ENCODE data around the gene GLYAT. TPM values are rescaled to one million over a fixed set of nuclear protein-coding genes. Genes with fewer than 3 reads are reported as not detected.
"Not testable (repeated sequence)": the region's sequence is repeated elsewhere in the genome, so short reads cannot be mapped to it uniquely, and the experiment has no call there.

GLYAT gene
- total and polyA plus RNA-seq, 2 experiments from 2014 or later, result 0.10 TPM; not detected in 1

GRCh38 chr11:58685973-58686722 is 45.6 kb downstream of the GLYAT start (continued):
- TF ChIP-seq ZNF462 (CRISPR knock-in tag; IDR thresholded peaks at IDR 0.05) (no peak), POLR2AphosphoS5 (IDR thresholded peaks at IDR 0.05; ENCODE audit: low read depth) (no peak), EZH2 (IDR thresholded peaks at IDR 0.05; ENCODE audit: low read depth, unreplicated experiment) (no peak), STAT1 (IDR thresholded peaks at IDR 0.05; ENCODE audit: unreplicated experiment) (no peak)

GRCh38 chr11:58682660-58683059 is 49.1 kb downstream of the GLYAT start:
- not testable (repeated sequence) for H3K27me3 Mint-ChIP-seq (ENCODE audit: insufficient read depth, low read depth, poor library complexity); H3F3A ChIP-seq (replicated peaks; ENCODE audit: low read depth); H3K4me2 ChIP-seq; H3K27ac ChIP-seq (ENCODE audit: low read depth); H3K4me3 ChIP-seq; DNase-seq (ENCODE audit: low spot score); H3K36me3 Mint-ChIP-seq (ENCODE audit: low read depth); H3K79me2 ChIP-seq (replicated peaks; ENCODE audit: insufficient read depth); H3K4me1 ChIP-seq (ENCODE audit: insufficient read depth); ATAC-seq; H3K27me3 ChIP-seq (ENCODE audit: insufficient read depth); H3K4me3 Mint-ChIP-seq; H2AFZ ChIP-seq; H3K4me1 Mint-ChIP-seq; H3K36me3 ChIP-seq (ENCODE audit: insufficient read depth); H3K27ac Mint-ChIP-seq; H3K9me2 ChIP-seq (ENCODE audit: insufficient read depth); H4K20me1 ChIP-seq (replicated peaks; ENCODE audit: insufficient read depth)
- H3K9me3 Mint-ChIP-seq, result peaks cover 86% of the 10 kb centered on the region

GRCh38 chr11:58677536-58677935 is 54.2 kb downstream of the GLYAT start:
- not testable (repeated sequence) for H3K27me3 Mint-ChIP-seq (ENCODE audit: insufficient read depth, low read depth, poor library complexity); H2AFZ ChIP-seq; H3K4me1 Mint-ChIP-seq; H3K36me3 Mint-ChIP-seq (ENCODE audit: low read depth); H3F3A ChIP-seq (replicated peaks; ENCODE audit: low read depth); H3K4me3 ChIP-seq; H3K9me2 ChIP-seq (ENCODE audit: insufficient read depth); H3K27ac Mint-ChIP-seq; H3K4me3 Mint-ChIP-seq; H4K20me1 ChIP-seq (replicated peaks; ENCODE audit: insufficient read depth); H3K4me2 ChIP-seq; H3K79me2 ChIP-seq (replicated peaks; ENCODE audit: insufficient read depth); H3K27me3 ChIP-seq (ENCODE audit: insufficient read depth); H3K4me1 ChIP-seq (ENCODE audit: insufficient read depth); ATAC-seq; H3K36me3 ChIP-seq (ENCODE audit: insufficient read depth); DNase-seq (ENCODE audit: low spot score); H3K27ac ChIP-seq (ENCODE audit: low read depth)
- H3K9me3 Mint-ChIP-seq, result peaks cover 42% of the 10 kb centered on the region

Data from GM23338 (cell line).